ENCODE measurements around the gene KIF1C.
"Not testable (repeated sequence)": the region's sequence is repeated elsewhere in the genome, so short reads cannot be mapped to it uniquely, and the experiment has no call there.

DNA sequence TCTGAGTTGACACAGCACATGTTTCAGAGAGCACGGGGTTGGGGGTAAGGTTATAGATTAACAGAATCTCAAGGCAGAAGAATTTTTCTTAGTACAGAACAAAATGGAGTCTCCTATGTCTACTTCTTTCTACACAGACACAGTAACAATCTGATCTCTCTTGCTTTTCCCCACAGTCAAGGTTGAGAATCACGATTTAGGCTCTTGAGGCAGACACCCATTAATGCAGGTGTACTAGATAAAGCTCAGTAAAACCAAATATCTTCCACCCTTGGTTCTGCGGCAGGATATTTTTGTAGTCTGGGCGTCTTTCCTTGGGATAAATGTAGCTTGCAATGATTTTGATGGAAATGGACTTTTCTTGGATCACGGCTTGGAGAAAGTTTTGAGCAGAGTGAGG lies 77.7 kb downstream of the KIF1C start:
- TF ChIP-seq, protein P1, sequence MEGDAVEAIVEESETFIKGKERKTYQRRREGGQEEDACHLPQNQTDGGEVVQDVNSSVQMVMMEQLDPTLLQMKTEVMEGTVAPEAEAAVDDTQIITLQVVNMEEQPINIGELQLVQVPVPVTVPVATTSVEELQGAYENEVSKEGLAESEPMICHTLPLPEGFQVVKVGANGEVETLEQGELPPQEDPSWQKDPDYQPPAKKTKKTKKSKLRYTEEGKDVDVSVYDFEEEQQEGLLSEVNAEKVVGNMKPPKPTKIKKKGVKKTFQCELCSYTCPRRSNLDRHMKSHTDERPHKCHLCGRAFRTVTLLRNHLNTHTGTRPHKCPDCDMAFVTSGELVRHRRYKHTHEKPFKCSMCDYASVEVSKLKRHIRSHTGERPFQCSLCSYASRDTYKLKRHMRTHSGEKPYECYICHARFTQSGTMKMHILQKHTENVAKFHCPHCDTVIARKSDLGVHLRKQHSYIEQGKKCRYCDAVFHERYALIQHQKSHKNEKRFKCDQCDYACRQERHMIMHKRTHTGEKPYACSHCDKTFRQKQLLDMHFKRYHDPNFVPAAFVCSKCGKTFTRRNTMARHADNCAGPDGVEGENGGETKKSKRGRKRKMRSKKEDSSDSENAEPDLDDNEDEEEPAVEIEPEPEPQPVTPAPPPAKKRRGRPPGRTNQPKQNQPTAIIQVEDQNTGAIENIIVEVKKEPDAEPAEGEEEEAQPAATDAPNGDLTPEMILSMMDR (IDR thresholded peaks at IDR 0.05) = not testable (repeated sequence)
- not testable (repeated sequence) for TF ChIP-seq POLR2A, EP300, POLR2AphosphoS5 (IDR thresholded peaks at IDR 0.05)
